ENCODE data around the gene PCDH7.

PCDH7 gene

GRCh38 chr4:30720021-30720660 is at the start of gene PCDH7:
Gene PCDH7, plus strand, starts transcription at chr4:30720369. Its CDS starts 1,054 bp downstream, at chr4:30721423.
- DNase-seq, result no peak

GRCh38 chr4:30671926-30672448 is 48.2 kb upstream of the PCDH7 start:
- DNase-seq, result no peak

GRCh38 chr4:30696191-30696590 is 24.0 kb upstream of the PCDH7 start:
- DNase-seq, result no peak

- no peak for DNase-seq
These were observed 5.6 kb upstream of the PCDH7 start for GRCh38 chr4:30714408-30715031.

GRCh38 chr4:30716158-30716557 is 4.0 kb upstream of the PCDH7 start:
- DNase-seq, result no peak

GRCh38 chr4:30716681-30717207 is 3.4 kb upstream of the PCDH7 start:
- DNase-seq, result no peak

- DNase-seq, result no peak
These were observed 2.8 kb upstream of the PCDH7 start for GRCh38 chr4:30717208-30718020.

GRCh38 chr4:30718021-30718542 is 2.1 kb upstream of the PCDH7 start:
- no peak for DNase-seq

GRCh38 chr4:30718641-30719453 is 1.3 kb upstream of the PCDH7 start:
- no peak for DNase-seq

GRCh38 chr4:30719454-30720020 is 632 bp upstream of the PCDH7 start:
- DNase-seq, result no peak

GRCh38 chr4:30720661-30721184 is 554 bp downstream of the PCDH7 start:
- no peak for DNase-seq

- DNase-seq, result no peak
These were observed 1.3 kb downstream of the PCDH7 start for GRCh38 chr4:30721185-30722091.

- DNase-seq, result no peak
These were observed 1.9 kb downstream of the PCDH7 start for GRCh38 chr4:30722092-30722358.

GRCh38 chr4:30722359-30723200 is 2.4 kb downstream of the PCDH7 start:
- no peak for DNase-seq

- no peak for DNase-seq
These were observed 3.2 kb downstream of the PCDH7 start for GRCh38 chr4:30723201-30723955.

GRCh38 chr4:30724247-30724646 is 4.1 kb downstream of the PCDH7 start:
- DNase-seq, result no peak

- no peak for DNase-seq
These were observed 5.4 kb downstream of the PCDH7 start for GRCh38 chr4:30725562-30725961.

- no peak for DNase-seq
These were observed 6.0 kb downstream of the PCDH7 start for GRCh38 chr4:30726090-30726675.

GRCh38 chr4:30727409-30727808 is 7.2 kb downstream of the PCDH7 start:
- DNase-seq, result no peak

Measured in stimulated activated CD4-positive, alpha-beta T cell treated with anti-CD3 and anti-CD28 coated beads, Interleukin-1b, Interleukin-23, amount 100 ng/mL, for 48 hours (primary cell).